H1 (cell line): ENCODE measurements around the gene LCOR. TPM values are rescaled to one million over a fixed set of nuclear protein-coding genes. Genes with fewer than 3 reads are reported as not detected.

Experiments used
- CTCF ChIA-PET: fragments of 300-600 bp; sonication (Branson Sonifier 250); formaldehyde crosslinking; loops from one replicate; lab custom pipeline; 2021; ENCODE audit not compliant: partially characterized antibody; lab: Charles Lee
- POLR2A ChIA-PET: fragments of 300-600 bp; sonication (Branson Sonifier 250); formaldehyde crosslinking; loops from one replicate; lab custom pipeline; 2021; ENCODE audit warnings: inconsistent platforms; ENCODE audit not compliant: partially characterized antibody; lab: Charles Lee
- DNase-seq, 2 experiments: peaks; one replicate each; pipeline versions ENCODE4 v3.0.0 to v3.0.0-alpha.2; 2010 to 2022; ENCODE audit warnings: low spot score in 2 of 2, low read depth in 1 of 2, mixed read lengths in 1 of 2
- FAIRE-seq: peaks from 2 replicates; lab custom pipeline; 2011; peaks lifted over from hg19 to GRCh38; lab: Jason Lieb, UNC
- H2AFZ ChIP-seq: 2 replicates; pipeline ENCODE4 v1.8.1; 2012; ENCODE audit warnings: low read length, inconsistent platforms
- H2AK5ac ChIP-seq: 2 replicates; pipeline ENCODE4 v1.6.1; 2013; ENCODE audit warnings: low read depth, low read length
- H2BK120ac ChIP-seq: replicated peaks from 2 replicates; pipeline ENCODE3; 2013; ENCODE audit warnings: low read depth, low read length, inconsistent platforms
- H2BK12ac ChIP-seq: 2 replicates; pipeline ENCODE4 v1.6.1; 2013; ENCODE audit warnings: low read depth, low read length
- H2BK15ac ChIP-seq: 2 replicates; pipeline ENCODE4 v1.6.1; 2013; ENCODE audit warnings: low read length
- H2BK20ac ChIP-seq: 2 replicates; pipeline ENCODE4 v1.6.1; 2013; ENCODE audit warnings: low read length
- H2BK5ac ChIP-seq: 2 replicates; pipeline ENCODE4 v1.6.1; 2013; ENCODE audit warnings: low read depth, low read length
- H3K14ac ChIP-seq: 2 replicates; pipeline ENCODE4 v1.6.1; 2013; ENCODE audit warnings: inconsistent platforms; ENCODE audit not compliant: insufficient read length
- H3K18ac ChIP-seq: 2 replicates; pipeline ENCODE4 v1.6.1; 2013; ENCODE audit warnings: low read length; ENCODE audit errors: extremely low read depth
- H3K23ac ChIP-seq: 2 replicates; pipeline ENCODE4 v1.6.1; 2013; ENCODE audit warnings: inconsistent platforms; ENCODE audit not compliant: insufficient read length
- H3K23me2 ChIP-seq: 2 replicates; pipeline ENCODE4 v1.6.1; 2013; ENCODE audit warnings: low read depth, low read length
- H3K27ac ChIP-seq: 2 replicates; pipeline ENCODE4 v1.6.1; 2011; ENCODE audit warnings: low read depth, low read length, inconsistent platforms
- H3K27me3 ChIP-seq, 4 experiments: replicated peaks in 1 of 4; 1 replicate in 1 of 4; 2 replicates in 3 of 4; pipeline versions ENCODE4 v1.6.1 to v1.8.1; 2011 to 2013; ENCODE audit warnings: low read length in 3 of 4, mild to moderate bottlenecking in 3 of 4, inconsistent platforms in 2 of 4, mixed read lengths in 2 of 4, moderate library complexity in 1 of 4; ENCODE audit not compliant: control insufficient read depth in 3 of 4, insufficient read depth in 3 of 4; ENCODE audit errors: extremely low read depth in 1 of 4
- H3K36me3 ChIP-seq, 4 experiments: 2 replicates each; pipeline versions ENCODE4 v1.6.1 to v1.8.1; 2011 to 2013; ENCODE audit warnings: mild to moderate bottlenecking in 4 of 4, low read length in 3 of 4, moderate library complexity in 2 of 4, control low read depth in 1 of 4, inconsistent platforms in 1 of 4; ENCODE audit not compliant: insufficient read depth in 4 of 4, control insufficient read depth in 2 of 4
- H3K4ac ChIP-seq: replicated peaks from 2 replicates; pipeline ENCODE3; 2013; ENCODE audit warnings: low read length, low read depth, mixed read lengths, inconsistent platforms; ENCODE audit not compliant: insufficient read length
- H3K4me1 ChIP-seq, 4 experiments: replicated peaks in 1 of 4; 1 replicate in 1 of 4; 2 replicates in 3 of 4; pipeline versions ENCODE4 v1.6.1 to v1.8.1; 2011 to 2013; ENCODE audit warnings: low read length in 3 of 4, inconsistent platforms in 2 of 4, mixed read lengths in 1 of 4; ENCODE audit not compliant: insufficient read depth in 4 of 4, control insufficient read depth in 3 of 4
- H3K4me2 ChIP-seq, 2 experiments: 2 replicates each; pipeline versions ENCODE4 v1.6.1 to v1.8.1; 2011 to 2013; ENCODE audit warnings: low read depth in 2 of 2, low read length in 2 of 2, control low read depth in 1 of 2, inconsistent platforms in 1 of 2, mild to moderate bottlenecking in 1 of 2; ENCODE audit not compliant: insufficient read depth in 1 of 2
- H3K4me3 ChIP-seq, 4 experiments: fragments of 200-600, 300-600 bp in 1 of 4; sonication (generic), shearing (Covaris generic), sonication (Bioruptor Twin) in 1 of 4; 2 replicates each; pipeline versions ENCODE4 v1.5.1 to v1.8.1; 2011 to 2016; ENCODE audit warnings: low read length in 4 of 4, low read depth in 3 of 4, control low read depth in 2 of 4, inconsistent platforms in 2 of 4, mild to moderate bottlenecking in 2 of 4, mixed read lengths in 1 of 4, moderate library complexity in 1 of 4; ENCODE audit not compliant: insufficient read depth in 2 of 4; ENCODE audit errors: extremely low read depth in 1 of 4
- H3K56ac ChIP-seq: replicated peaks from 2 replicates; pipeline ENCODE3; 2013; ENCODE audit warnings: low read depth, mild to moderate bottlenecking, mixed read lengths, low read length, inconsistent platforms; ENCODE audit not compliant: insufficient read length
- H3K79me1 ChIP-seq: 2 replicates; pipeline ENCODE4 v1.6.1; 2013; ENCODE audit warnings: low read depth, low read length, control low read depth
- H3K79me2 ChIP-seq, 2 experiments: 2 replicates each; pipeline versions ENCODE4 v1.6.1 to v1.8.1; 2012 to 2013; ENCODE audit warnings: low read length in 2 of 2, mild to moderate bottlenecking in 2 of 2, inconsistent platforms in 1 of 2; ENCODE audit not compliant: insufficient read depth in 2 of 2, control insufficient read depth in 1 of 2
- H3K9ac ChIP-seq, 4 experiments: replicated peaks in 1 of 4; 1 replicate in 1 of 4; 2 replicates in 3 of 4; pipeline versions ENCODE4 v1.6.1 to v1.8.1; 2011 to 2013; ENCODE audit warnings: low read depth in 3 of 4, low read length in 3 of 4, control low read depth in 2 of 4, mild to moderate bottlenecking in 2 of 4, moderate library complexity in 2 of 4, inconsistent platforms in 1 of 4; ENCODE audit errors: extremely low read depth in 1 of 4
- H3K9me3 ChIP-seq, 2 experiments: 2 replicates each; pipeline versions ENCODE4 v1.6.1 to v1.8.1; 2012 to 2013; ENCODE audit warnings: mild to moderate bottlenecking in 2 of 2, moderate library complexity in 2 of 2, control low read depth in 1 of 2, inconsistent platforms in 1 of 2, low read depth in 1 of 2, low read length in 1 of 2, mixed read lengths in 1 of 2; ENCODE audit not compliant: insufficient read depth in 2 of 2
- H4K20me1 ChIP-seq, 2 experiments: replicated peaks in 1 of 2; 2 replicates each; pipeline versions ENCODE3 to v1.8.1; 2011 to 2013; ENCODE audit warnings: inconsistent platforms in 2 of 2, low read length in 2 of 2, mild to moderate bottlenecking in 1 of 2; ENCODE audit not compliant: insufficient read depth in 2 of 2, control insufficient read depth in 1 of 2
- H4K5ac ChIP-seq: 2 replicates; pipeline ENCODE4 v1.6.1; 2013; ENCODE audit warnings: low read length, low read depth, mixed read lengths, inconsistent platforms; ENCODE audit not compliant: insufficient read length
- H4K8ac ChIP-seq: 2 replicates; pipeline ENCODE4 v1.8.0; 2013; ENCODE audit warnings: mild to moderate bottlenecking, moderate library complexity, low read length, inconsistent platforms; ENCODE audit not compliant: insufficient read depth; ENCODE audit errors: extremely low read depth
- H4K91ac ChIP-seq: replicated peaks from 2 replicates; pipeline ENCODE3; 2013; ENCODE audit warnings: low read length, mixed read lengths, inconsistent platforms; ENCODE audit not compliant: insufficient read length
- CBX8 ChIP-seq: fragments of 300-800, 300-1000 bp; sonication (generic); IDR thresholded peaks from 2 replicates; pipeline ENCODE4 v1.7.1; 2016; ENCODE audit warnings: low read depth, low read length, borderline replicate concordance
- CTBP2 ChIP-seq: IDR thresholded peaks from 2 replicates; pipeline ENCODE4 v1.7.0; 2011; ENCODE audit warnings: borderline replicate concordance, mild to moderate bottlenecking, moderate library complexity, mixed read lengths, low read length; ENCODE audit not compliant: insufficient read depth, insufficient read length
- NRF1 ChIP-seq: IDR thresholded peaks from 2 replicates; pipeline ENCODE4 v1.6.1; 2011; ENCODE audit warnings: mild to moderate bottlenecking, low read depth, low read length, improper control_type of control experiment
- RBBP5 ChIP-seq: IDR thresholded peaks from 2 replicates; pipeline ENCODE4 v1.7.1; 2012; ENCODE audit warnings: low read depth, mild to moderate bottlenecking, inconsistent platforms, low read length, moderate library complexity, borderline replicate concordance
- RFX5 ChIP-seq: IDR thresholded peaks from 2 replicates; pipeline ENCODE4 v1.6.1; 2011; ENCODE audit warnings: low read depth, low read length, improper control_type of control experiment, borderline replicate concordance
- RNF2 ChIP-seq: fragments of 200-900, 300-1000 bp; sonication (generic); IDR thresholded peaks from 2 replicates; pipeline ENCODE4 v1.7.1; 2016; ENCODE audit warnings: borderline replicate concordance, low read depth, mild to moderate bottlenecking, antibody characterized with exemption, low read length; ENCODE audit not compliant: poor library complexity, severe bottlenecking; ENCODE audit errors: missing control alignments
- SP1 ChIP-seq: IDR thresholded peaks from 2 replicates; pipeline ENCODE4 v1.6.1; 2011; ENCODE audit warnings: low read depth, low read length
- WGBS, 2 experiments: shearing (Covaris generic) in 1 of 2; methylation state at CpG; one replicate each; pipeline versions ENCODE4 v1.1.6 to v1.1.7; 2013 to 2015; ENCODE audit warnings: low lambda C conversion rate in 2 of 2, mixed read lengths in 2 of 2, inconsistent platforms in 1 of 2, low coverage in 1 of 2, missing lambda C conversion rate in 1 of 2; ENCODE audit not compliant: insufficient replicate concordance in 2 of 2, insufficient coverage in 1 of 2, insufficient read length in 1 of 2; ENCODE audit errors: extremely low coverage in 1 of 2, missing lambda C conversion rate in 1 of 2; 5-methylcytosine and 5-hydroxymethylcytosine counted together
- polyA plus RNA-seq, 7 experiments: library from polyadenylated mRNA; depleted of rRNA in 3 of 7; stranded (reverse) in 5 of 7; unstranded in 2 of 7; fragments of >200 nt in 5 of 7; fragments of 200-250 nt in 2 of 7; gene quantifications; 1 replicate in 5 of 7; 2 replicates in 1 of 7; 4 replicates in 1 of 7; pipeline versions ENCODE4 v1.2.1 to v1.2.3, GENCODE V29; 2011 to 2013; ENCODE audit warnings: missing spikeins in 2 of 7, mixed read lengths in 2 of 7
- total RNA-seq: library from RNA; stranded (reverse); fragmentation: NEBNext Ultra II Directional; extraction: Animal tissue kit (Norgen Biotek cat#: 25700); gene quantifications from 2 replicates; pipeline ENCODE4 v1.2.1, GENCODE V29; 2021
- TF ChIP-seq, protein P1 (sequence below): IDR thresholded peaks from 2 replicates; pipeline ENCODE4 v1.6.1; 2012; ENCODE audit warnings: low read length, inconsistent platforms

The LCOR gene
- total and polyA plus RNA-seq, 2 of the 8 experiments (the other 6 are each of a cell fraction or from before 2014, with no cell fraction given): 4.7 to 25.5 TPM

DNA sequence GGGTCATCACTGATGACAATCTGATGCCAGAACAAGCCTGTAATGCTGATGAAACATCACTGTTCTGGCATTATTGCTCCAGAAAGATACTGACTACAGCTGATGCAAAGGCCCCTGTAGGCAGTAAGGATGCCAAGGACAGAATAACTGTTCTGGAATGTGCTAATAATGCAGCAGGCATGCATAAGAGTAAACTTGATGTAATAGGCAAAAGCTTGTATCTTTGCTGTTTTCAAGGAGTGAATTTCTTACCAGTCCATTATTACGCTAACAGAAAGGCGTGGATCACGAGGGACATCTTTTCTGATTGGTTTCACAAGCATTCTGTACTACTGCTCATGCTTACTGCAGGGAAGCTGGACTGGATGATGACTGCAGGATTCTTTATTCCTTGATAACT, 18.7 kb downstream of the LCOR start:
- FAIRE-seq (no peak), DNase-seq (no peak)
- no peak overlapping the region for H4K8ac ChIP-seq
- TF ChIP-seq RNF2 (no peak), SP1 (no peak), RFX5 (no peak), CBX8 (no peak), RBBP5 (no peak), NRF1 (no peak), CTBP2 (no peak)
- TF ChIP-seq, protein P1, sequence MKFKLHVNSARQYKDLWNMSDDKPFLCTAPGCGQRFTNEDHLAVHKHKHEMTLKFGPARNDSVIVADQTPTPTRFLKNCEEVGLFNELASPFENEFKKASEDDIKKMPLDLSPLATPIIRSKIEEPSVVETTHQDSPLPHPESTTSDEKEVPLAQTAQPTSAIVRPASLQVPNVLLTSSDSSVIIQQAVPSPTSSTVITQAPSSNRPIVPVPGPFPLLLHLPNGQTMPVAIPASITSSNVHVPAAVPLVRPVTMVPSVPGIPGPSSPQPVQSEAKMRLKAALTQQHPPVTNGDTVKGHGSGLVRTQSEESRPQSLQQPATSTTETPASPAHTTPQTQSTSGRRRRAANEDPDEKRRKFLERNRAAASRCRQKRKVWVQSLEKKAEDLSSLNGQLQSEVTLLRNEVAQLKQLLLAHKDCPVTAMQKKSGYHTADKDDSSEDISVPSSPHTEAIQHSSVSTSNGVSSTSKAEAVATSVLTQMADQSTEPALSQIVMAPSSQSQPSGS: no peak
- no peak overlapping the region for H3K4ac ChIP-seq
- no peak overlapping the region for H3K18ac ChIP-seq
- no peak overlapping the region for H2AFZ ChIP-seq
- peaks cover 0 to 12% (median 2%) of the 10 kb centered on the region in 4 experiments; a peak in 2 of 7 replicates for H3K4me1 ChIP-seq
- no peaks in the 10 kb centered on the region for H3K27me3 ChIP-seq
- H3K79me2 ChIP-seq: peaks cover 16 to 92% of the 10 kb centered on the region in 2 experiments; a peak in 3 of 4 replicates
- H2BK120ac ChIP-seq: no peak overlapping the region
- H3K27ac ChIP-seq: no peak overlapping the region
- 92% methylated on average over 3 of the region's 3 CpGs; no CpG with 5 or more reads in 1 of the 2 experiments for WGBS, 2 experiments
- H3K79me1 ChIP-seq: peaks cover 15% of the 10 kb centered on the region
- H3K9me3 ChIP-seq: no peaks in the 10 kb centered on the region
- H3K4me3 ChIP-seq: no peak overlapping the region
- no peaks in the 10 kb centered on the region for H3K23me2 ChIP-seq
- no peak overlapping the region for H3K9ac ChIP-seq
- no peak overlapping the region for H2BK20ac ChIP-seq
- H2BK5ac ChIP-seq: 0 out of 2 replicates have a peak overlapping the region, but pooled peaks have one; percentile 27
- H3K4me2 ChIP-seq: no peak overlapping the region
- no peak overlapping the region for H4K5ac ChIP-seq
- no peak overlapping the region for H3K56ac ChIP-seq
- no peaks in the 10 kb centered on the region for H3K36me3 ChIP-seq
- CTCF ChIA-PET: interaction anchor here (0.6 kb wide), 1 partner anchor 210 kb away, joined by 3 read pairs; no protein-coding TSS in a partner anchor
- POLR2A ChIA-PET: interaction anchor here (1.1 kb wide), 1 partner anchor 18 kb away, joined by 4 read pairs; no protein-coding TSS in a partner anchor
- H3K14ac ChIP-seq: no peak overlapping the region
- peaks cover 2 to 9% of the 10 kb centered on the region in 2 experiments for H4K20me1 ChIP-seq
- no peak overlapping the region for H2AK5ac ChIP-seq
- H3K23ac ChIP-seq: no peak overlapping the region
- no peak overlapping the region for H4K91ac ChIP-seq
- H2BK15ac ChIP-seq: no peak overlapping the region
- H2BK12ac ChIP-seq: no peak overlapping the region; the same call in 1 of the 2 replicates
